HG02870 (cell line): Measurements from ENCODE around the gene MUC6.
"Not testable (repeated sequence)": the region's sequence is repeated elsewhere in the genome, so short reads cannot be mapped to it uniquely, and the experiment has no call there.

ENCODE experiments used
- ATAC-seq: cut with Tn5 transposase; IDR thresholded peaks from one replicate; pipeline ENCODE4 v1.9.1; 2021; ENCODE audit warnings: mild to moderate bottlenecking, moderate library complexity; ENCODE audit not compliant: unreplicated experiment

Gene MUC6

GRCh38 chr11:991034-991433 is 45.5 kb downstream of the MUC6 start:
- no peak for ATAC-seq

GRCh38 chr11:990101-990500 is 46.4 kb downstream of the MUC6 start:
- ATAC-seq, result no peak

GRCh38 chr11:987671-988070 is 48.8 kb downstream of the MUC6 start:
- no peak for ATAC-seq

GRCh38 chr11:986952-987305 is 49.6 kb downstream of the MUC6 start:
- no peak for ATAC-seq

GRCh38 chr11:986270-986951 is 50.1 kb downstream of the MUC6 start:
- no peak for ATAC-seq

GRCh38 chr11:985848-986247 is 50.7 kb downstream of the MUC6 start:
- ATAC-seq, result no peak

- no peak for ATAC-seq
Observed at GRCh38 chr11:985406-985805, 51.1 kb downstream of the MUC6 start.

- ATAC-seq, result no peak
Observed at GRCh38 chr11:984546-984945, 52.0 kb downstream of the MUC6 start.

- ATAC-seq, result no peak
Observed at GRCh38 chr11:981764-982163, 54.8 kb downstream of the MUC6 start.

- ATAC-seq, result no peak
Observed at GRCh38 chr11:980438-981357, 55.8 kb downstream of the MUC6 start.

GRCh38 chr11:978781-979180 is 57.7 kb downstream of the MUC6 start:
- no peak for ATAC-seq

- no peak for ATAC-seq
Observed at GRCh38 chr11:977830-978720, 58.4 kb downstream of the MUC6 start.

GRCh38 chr11:976431-977160 is 59.9 kb downstream of the MUC6 start:
- ATAC-seq, result no peak

- ATAC-seq, result no peak
Observed at GRCh38 chr11:975827-976226, 60.7 kb downstream of the MUC6 start.

- ATAC-seq, result not testable (repeated sequence)
Observed at GRCh38 chr11:975376-975775, 61.1 kb downstream of the MUC6 start.

- no peak for ATAC-seq
Observed at GRCh38 chr11:973237-973636, 63.3 kb downstream of the MUC6 start.

GRCh38 chr11:972523-973211 is 63.9 kb downstream of the MUC6 start:
- ATAC-seq, result no peak

- no peak for ATAC-seq
Observed at GRCh38 chr11:971731-972365, 64.7 kb downstream of the MUC6 start.

GRCh38 chr11:971092-971690 is 65.3 kb downstream of the MUC6 start:
- no peak for ATAC-seq
